B cell (primary cell): ENCODE data around the gene SALL1. TPM values are rescaled to one million over a fixed set of nuclear protein-coding genes. Genes with fewer than 3 reads are reported as not detected.

ENCODE experiments used
- ATAC-seq: fragments of 200-7000 bp; cut with Tn5 transposase; one replicate; pipeline ENCODE4 v1.10.0; 2021; ENCODE audit warnings: low read depth, mild to moderate bottlenecking, moderate number of reproducible peaks, moderate library complexity
- CTCF ChIA-PET: fragments of 350-600 bp; sonication (Branson Sonifier 250); formaldehyde crosslinking; loops from one replicate; lab custom pipeline; 2021; ENCODE audit warnings: antibody characterized with exemption, inconsistent platforms; lab: Charles Lee
- POLR2A ChIA-PET: fragments of 350-600 bp; sonication (Branson Sonifier 250); formaldehyde crosslinking; loops from one replicate; lab custom pipeline; 2021; ENCODE audit warnings: antibody characterized with exemption; lab: Charles Lee
- DNase-seq: peaks from one replicate; pipeline ENCODE4 v3.0.0; 2013
- H2AFZ ChIP-seq: 2 replicates; pipeline ENCODE4 v1.6.1; 2012; ENCODE audit warnings: mild to moderate bottlenecking, low read depth, low read length; ENCODE audit not compliant: insufficient read depth, poor library complexity, severe bottlenecking
- H3K27ac ChIP-seq, 2 donors: 1 replicate in 1 of 2; 2 replicates in 1 of 2; pipeline ENCODE4 v1.5.1; 2012 to 2013; ENCODE audit warnings: low read length in 2 of 2, mild to moderate bottlenecking in 2 of 2, moderate library complexity in 1 of 2
- H3K27me3 ChIP-seq, 4 experiments: fragments of 200-600 bp in 1 of 4; sonication (generic) in 1 of 4; replicated peaks in 1 of 4; 1 replicate in 2 of 4; 2 replicates in 2 of 4; pipeline versions ENCODE4 v1.6.1 to v1.7.0; 2013 to 2016; ENCODE audit warnings: low read length in 3 of 4, mild to moderate bottlenecking in 2 of 4, mixed read lengths in 1 of 4, moderate library complexity in 1 of 4; ENCODE audit not compliant: insufficient read depth in 4 of 4, control insufficient read depth in 3 of 4; ENCODE audit errors: control extremely low read depth in 1 of 4
- H3K36me3 ChIP-seq, 2 experiments: replicated peaks in 1 of 2; 1 replicate in 1 of 2; 2 replicates in 1 of 2; pipeline versions ENCODE4 v1.6.1 to v1.7.1; 2013; ENCODE audit warnings: low read length in 1 of 2; ENCODE audit not compliant: insufficient read depth in 2 of 2, control insufficient read depth in 1 of 2; ENCODE audit errors: control extremely low read depth in 1 of 2, extremely low read depth in 1 of 2
- H3K4me1 ChIP-seq, 2 donors: fragments of 200-600 bp in 1 of 2; sonication (generic) in 1 of 2; 1 replicate in 1 of 2; 2 replicates in 1 of 2; pipeline versions ENCODE4 v1.5.1 to v1.6.1; 2013 to 2017; ENCODE audit warnings: low read length in 2 of 2; ENCODE audit not compliant: control insufficient read depth in 2 of 2, insufficient read depth in 2 of 2
- H3K4me2 ChIP-seq: replicated peaks from 2 replicates; pipeline ENCODE3; 2012; ENCODE audit warnings: mild to moderate bottlenecking, low read depth, low read length; ENCODE audit not compliant: poor library complexity, severe bottlenecking
- H3K4me3 ChIP-seq, 5 experiments: fragments of 200-600 bp in 1 of 5; sonication (generic) in 1 of 5; 1 replicate in 3 of 5; 2 replicates in 2 of 5; pipeline versions ENCODE4 v1.5.1 to v1.7.0; 2011 to 2016; ENCODE audit warnings: low read length in 4 of 5, mild to moderate bottlenecking in 4 of 5, low read depth in 2 of 5, control low read depth in 1 of 5, moderate library complexity in 1 of 5; ENCODE audit not compliant: insufficient read depth in 1 of 5; ENCODE audit errors: control extremely low read depth in 1 of 5, extremely low read depth in 1 of 5
- H3K79me2 ChIP-seq: fragments of 200-600 bp; sonication (generic); one replicate; pipeline ENCODE4 v1.6.0; 2016; ENCODE audit warnings: low read length; ENCODE audit not compliant: control insufficient read depth, insufficient read depth
- H3K9ac ChIP-seq: fragments of 200-600 bp; sonication (generic); 2 replicates; pipeline ENCODE4 v1.6.1; 2017; ENCODE audit warnings: mild to moderate bottlenecking, low read length, moderate library complexity
- H3K9me3 ChIP-seq, 3 donors: one replicate each; pipeline versions ENCODE4 v1.6.1 to v1.7.1; 2013; ENCODE audit warnings: low read length in 2 of 3; ENCODE audit not compliant: control insufficient read depth in 2 of 3, insufficient read depth in 1 of 3; ENCODE audit errors: control extremely low read depth in 1 of 3
- H4K20me1 ChIP-seq: 2 replicates; pipeline ENCODE4 v1.6.0; 2012; ENCODE audit warnings: mild to moderate bottlenecking, low read length; ENCODE audit not compliant: insufficient read depth, control insufficient read depth, poor library complexity, severe bottlenecking
- H3K27ac Mint-ChIP-seq: one replicate; pipeline ENCODE4 v1.8.0; 2021; ENCODE audit warnings: mixed read lengths
- H3K27me3 Mint-ChIP-seq: one replicate; pipeline ENCODE4 v1.8.0; 2021; ENCODE audit warnings: mixed read lengths
- H3K4me1 Mint-ChIP-seq: one replicate; pipeline ENCODE4 v1.8.0; 2021; ENCODE audit warnings: mixed read lengths
- H3K4me3 Mint-ChIP-seq: one replicate; pipeline ENCODE4 v1.8.0; 2021; ENCODE audit warnings: mixed read lengths
- H3K9me3 Mint-ChIP-seq: one replicate; pipeline ENCODE4 v1.8.0; 2022; ENCODE audit warnings: mixed read lengths; ENCODE audit not compliant: insufficient read depth
- CTCF ChIP-seq: fragments of 200-600 bp; IDR thresholded peaks from one replicate; pipeline ENCODE4 v1.8.0; 2022; ENCODE audit warnings: antibody characterized with exemption, mild to moderate bottlenecking
- EZH2 ChIP-seq: IDR thresholded peaks from 2 replicates; pipeline ENCODE4 v1.6.1; 2012; ENCODE audit warnings: borderline replicate concordance, low read depth, mild to moderate bottlenecking, moderate library complexity, low read length; ENCODE audit not compliant: insufficient read depth, poor library complexity, severe bottlenecking
- WGBS: methylation state at CpG from one replicate; pipeline ENCODE4 v1.1.5; 2013; ENCODE audit warnings: missing lambda C conversion rate; ENCODE audit not compliant: insufficient coverage; 5-methylcytosine and 5-hydroxymethylcytosine counted together
- intact Hi-C: fragments of 100-400 bp; cut with micrococcal nuclease; formaldehyde crosslinking; loops from one replicate; pipeline ENCODE4 v1.10.0; 2022
- polyA plus RNA-seq: library from polyadenylated mRNA; depleted of rRNA; stranded (reverse); fragments of >200 nt; gene quantifications from 2 replicates; pipeline ENCODE4 v1.2.3, GENCODE V29; 2012
- total RNA-seq, 2 donors: library from RNA; stranded (reverse); fragments of 120-200 nt in 1 of 2; gene quantifications; 1 replicate in 1 of 2; 2 replicates in 1 of 2; pipeline versions ENCODE4 v1.2.3 to v1.2.4, GENCODE V29; 2013 to 2022

SALL1 gene
- total and polyA plus RNA-seq, 2 donors (not counting 1 experiment from before 2014, with no cell fraction given) = not detected

DNA sequence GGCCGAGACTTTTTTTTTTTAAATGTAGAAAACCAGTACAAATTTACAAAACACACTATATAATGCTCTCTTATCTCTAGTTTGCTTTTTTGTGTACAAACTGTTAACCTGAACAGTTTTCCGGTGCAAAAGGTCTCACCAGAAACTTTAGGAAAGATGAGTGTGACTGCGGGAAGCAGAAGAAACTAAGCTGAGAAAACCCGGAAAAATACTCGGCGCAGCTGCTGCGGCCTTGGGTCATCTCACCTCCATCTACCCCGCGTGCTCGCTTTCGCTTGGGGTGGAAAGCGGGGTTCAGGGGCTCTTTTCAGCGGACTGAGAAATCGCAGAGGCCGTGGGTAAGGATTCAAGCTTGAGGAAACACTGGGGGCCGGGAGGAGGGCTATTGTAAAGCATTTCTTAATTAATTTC, 1.8 kb downstream of the SALL1 start:
- H3K27ac Mint-ChIP-seq = no peak overlapping the region
- H3K9ac ChIP-seq = no peak overlapping the region
- no peak for TF ChIP-seq EZH2
- no peak for TF ChIP-seq CTCF

GRCh38 chr16:51148678-51149228, 2.3 kb downstream of the SALL1 start:
- Mint-ChIP-seq H3K27me3 (peaks cover 50% of the 10 kb centered on the region), H3K4me1 (no peaks in the 10 kb centered on the region), H3K27ac (no peak overlapping the region), H3K4me3 (no peak overlapping the region), H3K9me3 (no peaks in the 10 kb centered on the region)
- ChIA-PET CTCF (no interaction called here), POLR2A (no interaction called here)
- H3K27ac ChIP-seq = no peak overlapping the region
- peaks cover 0 to 8% (median 0%) of the 10 kb centered on the region in 3 donors for H3K9me3 ChIP-seq
- TF ChIP-seq EZH2 (no peak), CTCF (no peak)
- H3K9ac ChIP-seq = no peak overlapping the region
- peaks cover 0 to 34% (median 16%) of the 10 kb centered on the region in 4 experiments for H3K27me3 ChIP-seq
- no peak overlapping the region for H2AFZ ChIP-seq
- H3K36me3 ChIP-seq = no peaks in the 10 kb centered on the region
- no peak for ATAC-seq
- H4K20me1 ChIP-seq = no peaks in the 10 kb centered on the region
- H3K79me2 ChIP-seq = no peaks in the 10 kb centered on the region
- no peak overlapping the region for H3K4me3 ChIP-seq
- no peaks in the 10 kb centered on the region for H3K4me1 ChIP-seq
- no peak for DNase-seq
- intact Hi-C loops = no loop called here
- no CpG with 5 or more reads among the region's 2 CpGs for WGBS
- no peak overlapping the region for H3K4me2 ChIP-seq

More for the DNA sequence above, 1.8 kb downstream of the SALL1 start:
- H3K4me3 Mint-ChIP-seq = no peak overlapping the region
- Histone ChIP-seq H4K20me1 (no peaks in the 10 kb centered on the region), H3K79me2 (no peaks in the 10 kb centered on the region), H3K36me3 (no peaks in the 10 kb centered on the region), H3K9me3 (peaks cover 0 to 9% (median 0%) of the 10 kb centered on the region in 3 donors), H3K4me2 (no peak overlapping the region), H3K27ac (no peak overlapping the region), H3K4me3 (no peak overlapping the region), H2AFZ (no peak overlapping the region), H3K27me3 (peaks cover 0 to 37% (median 16%) of the 10 kb centered on the region in 4 experiments), H3K4me1 (no peaks in the 10 kb centered on the region)
- CTCF ChIA-PET = no interaction called here
- no peaks in the 10 kb centered on the region for H3K9me3 Mint-ChIP-seq
- H3K27me3 Mint-ChIP-seq = peaks cover 54% of the 10 kb centered on the region
- POLR2A ChIA-PET = no interaction called here
- 40% methylated on average over 7 of the region's 16 CpGs for WGBS
- H3K4me1 Mint-ChIP-seq = no peaks in the 10 kb centered on the region
- DNase-seq (no peak), ATAC-seq (no peak)
- intact Hi-C loops = no loop called here
